Measurements from ENCODE around the gene PLXNA2. TPM values are rescaled to one million over a fixed set of nuclear protein-coding genes. Genes with fewer than 3 reads are reported as not detected.

The PLXNA2 gene
- total and polyA plus RNA-seq, 2 of the 4 experiments (the other 2 are of a cell fraction) = 0.72 to 1.1 TPM

- Histone ChIP-seq H3K4me1 (ENCODE audit: control insufficient read depth, insufficient read depth, low read length) (peaks cover 37% of the 10 kb centered on the region), H2BK5ac (ENCODE audit: low read depth, low read length, poor library complexity, severe bottlenecking) (peak overlapping the region; percentile 47), H3K27ac (ENCODE audit: insufficient read depth, low read length) (peak overlapping the region; percentile 70), H3K56ac (ENCODE audit: extremely low read depth, insufficient read depth, low read length) (no peak overlapping the region), H3K9me3 (ENCODE audit: control insufficient read depth, insufficient read depth, low read length) (no peaks in the 10 kb centered on the region), H2AK5ac (ENCODE audit: low read depth, low read length) (peak overlapping the region; percentile 66), H3K18ac (ENCODE audit: low read depth, low read length) (peak overlapping the region; percentile 55; the same call in 1 of the 2 replicates), H3K9ac (ENCODE audit: low read depth, low read length) (0 out of 2 replicates have a peak overlapping the region, but pooled peaks have one; percentile 31), H3K79me1 (ENCODE audit: low read depth in 1 of 2, low read length in 2 of 2) (peaks cover 0 to 56% of the 10 kb centered on the region in 2 experiments; a peak in 3 of 4 replicates), H3K14ac (replicated peaks; ENCODE audit: low read depth, low read length) (peak overlapping the region; percentile 14; the same call in 1 of the 2 replicates), H4K8ac (ENCODE audit: low read depth in 2 of 2, low read length in 2 of 2) (peak overlapping the region in 1 of 2 experiments; percentile 53; a peak in 2 of 4 replicates), H4K20me1 (ENCODE audit: insufficient read depth, low read length) (no peaks in the 10 kb centered on the region), H2BK120ac (ENCODE audit: low read depth, low read length) (peak overlapping the region; percentile 83), H3K4me2 (ENCODE audit: low read depth, low read length) (peak overlapping the region; percentile 29; the same call in 1 of the 2 replicates), H3K23ac (ENCODE audit: low read depth, low read length) (peak overlapping the region; percentile 56; the same call in 1 of the 2 replicates), H4K91ac (ENCODE audit: insufficient read depth, low read depth, low read length) (peak overlapping the region; percentile 48), H2AFZ (replicated peaks; ENCODE audit: low read length, poor library complexity) (no peak overlapping the region), H3K4me3 (ENCODE audit: insufficient read depth, low read depth, low read length) (no peak overlapping the region), H3K9me1 (ENCODE audit: insufficient read depth, low read length) (peaks cover 27% of the 10 kb centered on the region), H3K4ac (ENCODE audit: low read depth, low read length) (peak overlapping the region; percentile 67), H3K36me3 (ENCODE audit: control insufficient read depth, insufficient read depth, low read length) (no peaks in the 10 kb centered on the region), H2AK9ac (replicated peaks; ENCODE audit: low read depth, low read length, poor library complexity) (no peak overlapping the region), H2BK20ac (ENCODE audit: low read depth, low read length) (peak overlapping the region; percentile 81), H2BK15ac (ENCODE audit: low read depth, low read length) (peak overlapping the region; percentile 70; the same call in 1 of the 3 replicates), H3K27me3 (ENCODE audit: control insufficient read depth, insufficient read depth, low read length) (no peaks in the 10 kb centered on the region), H4K5ac (ENCODE audit: low read depth, low read length) (no peak overlapping the region)
- BruUV-seq (replicated peaks) = no TSS peak
- WGBS, 2 experiments (ENCODE audit: extremely low coverage in 2 of 2, insufficient read length in 1 of 2) = 50% methylated on average over 1 of the region's 7 CpGs; no CpG with 5 or more reads in 1 of the 2 experiments
- intact Hi-C loops (cut with micrococcal nuclease) (no loop called here), dilution Hi-C loops (cut with HindIII; ENCODE audit: low sequenced_read_pairs, unreplicated experiment) (no loop called here), in situ Hi-C loops (cut with MboI; ENCODE audit: low sequenced_read_pairs) (no loop called here)
- TF ChIP-seq RAD21 (IDR thresholded peaks at IDR 0.05; ENCODE audit: low read length) (no peak), CEBPB (IDR thresholded peaks at IDR 0.05; ENCODE audit: low read depth, low read length) (peak; percentile 38; the same call in 1 of the 2 replicates), FOS (IDR thresholded peaks at IDR 0.05; ENCODE audit: low read depth, low read length) (peak; percentile 50; the same call in 1 of the 2 replicates)
- ChIA-PET POLR2A (ENCODE audit: unreplicated experiment) (interaction anchor here (0.7 kb wide), 1 partner anchor 99 kb away, joined by 3 read pairs; no protein-coding TSS in a partner anchor), CTCF (interaction anchor here (0.7 to 3.1 kb wide), 6 partner anchors 9 to 210 kb away, joined by 3 to 15 read pairs (median 3); no protein-coding TSS in a partner anchor)
- peak; percentile 86 for ATAC-seq (ENCODE audit: low read depth)
- peak; percentile 87 for DNase-seq
These were observed 12.1 kb downstream of the PLXNA2 start for GRCh38 chr1:208231881-208232661.
